Keratinocyte (primary cell): Measurements from ENCODE around the gene INPP5A. TPM values are rescaled to one million over a fixed set of nuclear protein-coding genes. Genes with fewer than 3 reads are reported as not detected.

Source experiments
- DNase-seq: peaks from one replicate; pipeline ENCODE4 v3.0.0-alpha.2; 2011; ENCODE audit warnings: low read depth, missing footprints, low spot score
- FAIRE-seq: peaks from 2 replicates; lab custom pipeline; 2011; peaks lifted over from hg19 to GRCh38; lab: Jason Lieb, UNC
- H2AFZ ChIP-seq: 2 replicates; pipeline ENCODE4 v1.6.0; 2012; ENCODE audit warnings: low read length, control low read depth, inconsistent platforms; ENCODE audit not compliant: control insufficient read depth
- H3K27ac ChIP-seq: 2 replicates; pipeline ENCODE4 v1.5.1; 2011; ENCODE audit warnings: low read length; ENCODE audit not compliant: control insufficient read depth, insufficient read depth
- H3K27me3 ChIP-seq: 3 replicates; pipeline ENCODE4 v1.6.0; 2011; ENCODE audit warnings: low read length; ENCODE audit not compliant: control insufficient read depth, insufficient read depth; ENCODE audit errors: extremely low read depth
- H3K36me3 ChIP-seq, 2 experiments: 2 replicates in 1 of 2; 3 replicates in 1 of 2; pipeline ENCODE4 v1.5.1; 2011; ENCODE audit warnings: low read length in 2 of 2, mild to moderate bottlenecking in 1 of 2; ENCODE audit not compliant: control insufficient read depth in 2 of 2, insufficient read depth in 2 of 2; ENCODE audit errors: extremely low read depth in 1 of 2
- H3K4me1 ChIP-seq: 3 replicates; pipeline ENCODE4 v1.5.1; 2011; ENCODE audit warnings: low read length; ENCODE audit not compliant: control insufficient read depth, insufficient read depth; ENCODE audit errors: extremely low read depth
- H3K4me2 ChIP-seq: 3 replicates; pipeline ENCODE4 v1.6.0; 2011; ENCODE audit warnings: low read depth, low read length; ENCODE audit not compliant: control insufficient read depth, insufficient read depth; ENCODE audit errors: extremely low read depth
- H3K4me3 ChIP-seq, 3 experiments: fragments of 200-600 bp in 1 of 3; sonication (generic) in 1 of 3; 2 replicates in 2 of 3; 3 replicates in 1 of 3; pipeline ENCODE4 v1.5.1; 2011 to 2016; ENCODE audit warnings: low read length in 3 of 3, mild to moderate bottlenecking in 3 of 3, control low read depth in 2 of 3, inconsistent platforms in 1 of 3, low read depth in 1 of 3, mixed read lengths in 1 of 3, mixed run types in 1 of 3, moderate library complexity in 1 of 3; ENCODE audit not compliant: control insufficient read depth in 2 of 3, insufficient read depth in 2 of 3; ENCODE audit errors: extremely low read depth in 1 of 3
- H3K79me2 ChIP-seq: 2 replicates; pipeline ENCODE4 v1.6.0; 2012; ENCODE audit warnings: low read length; ENCODE audit not compliant: control insufficient read depth, insufficient read depth
- H3K9ac ChIP-seq: 3 replicates; pipeline ENCODE4 v1.6.0; 2011; ENCODE audit warnings: low read length; ENCODE audit not compliant: control insufficient read depth, insufficient read depth; ENCODE audit errors: extremely low read depth
- H3K9me1 ChIP-seq: 3 replicates; pipeline ENCODE4 v1.6.0; 2011; ENCODE audit warnings: low read length; ENCODE audit not compliant: control insufficient read depth, insufficient read depth; ENCODE audit errors: extremely low read depth
- H3K9me3 ChIP-seq: 2 replicates; pipeline ENCODE4 v1.5.1; 2012; ENCODE audit warnings: low read depth, low read length; ENCODE audit not compliant: control insufficient read depth
- H4K20me1 ChIP-seq: 3 replicates; pipeline ENCODE4 v1.6.0; 2011; ENCODE audit warnings: low read length; ENCODE audit not compliant: control insufficient read depth, insufficient read depth; ENCODE audit errors: extremely low read depth
- EZH2 ChIP-seq: IDR thresholded peaks from one replicate; pipeline ENCODE4 v1.6.1; 2012; ENCODE audit warnings: inconsistent platforms, mild to moderate bottlenecking, low read length, moderate library complexity
- dilution Hi-C: fragments of 300-500 bp; cut with MboI; formaldehyde crosslinking; loops from one replicate; pipeline ENCODE4 v1.7.0; 2020; ENCODE audit warnings: low sequenced_read_pairs; ENCODE audit not compliant: extremely low pct_ligation_motif_present
- polyA plus RNA-seq, 5 experiments: library from polyadenylated mRNA; depleted of rRNA in 3 of 5; stranded (reverse) in 3 of 5; stranded (forward) in 1 of 5; unstranded in 1 of 5; fragments of >200 nt; gene quantifications; 1 replicate in 1 of 5; 2 replicates in 3 of 5; 3 replicates in 1 of 5; pipeline versions ENCODE4 v1.2.1 to v1.2.3, GENCODE V29; 2011 to 2012; ENCODE audit warnings: missing spikeins in 2 of 5, low read depth in 1 of 5, low replicate concordance in 1 of 5
- TF ChIP-seq, protein P1 (sequence below), 3 experiments: IDR thresholded peaks in 1 of 3; conservative IDR thresholded peaks in 1 of 3; optimal IDR thresholded peaks in 1 of 3; 2 replicates in 2 of 3; 3 replicates in 1 of 3; pipeline versions ENCODE3 to v1.5.1; 2011; ENCODE audit warnings: low read length in 3 of 3, mild to moderate bottlenecking in 3 of 3, moderate library complexity in 2 of 3, control low read depth in 1 of 3, inconsistent platforms in 1 of 3; ENCODE audit not compliant: insufficient read depth in 2 of 3; ENCODE audit errors: extremely low read depth in 1 of 3

Gene INPP5A
- polyA plus RNA-seq, 1 donor (not counting 4 experiments of a cell fraction or from before 2014, with no cell fraction given), result 11.2 TPM

DNA sequence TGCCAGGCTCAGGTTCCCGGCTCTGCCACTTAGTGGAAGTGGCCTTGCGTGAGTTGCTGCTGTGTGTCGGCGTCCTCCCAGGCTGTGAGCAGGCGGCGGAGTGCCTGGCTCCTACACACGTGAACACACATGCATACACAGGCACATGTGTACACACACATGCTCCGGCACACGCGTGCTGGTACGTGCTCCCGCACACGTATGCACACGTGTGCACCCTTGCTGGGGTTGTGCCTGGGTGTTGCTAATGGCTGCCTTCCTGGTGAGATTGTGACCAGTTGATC lies 107.6 kb downstream of the INPP5A start:
- no peaks in the 10 kb centered on the region for H3K9me1 ChIP-seq
- H3K27ac ChIP-seq, result no peak overlapping the region
- H3K4me2 ChIP-seq, result no peak overlapping the region
- no peak overlapping the region for H3K9ac ChIP-seq
- no peaks in the 10 kb centered on the region for H4K20me1 ChIP-seq
- H3K4me1 ChIP-seq, result peaks cover 4% of the 10 kb centered on the region
- H3K27me3 ChIP-seq, result no peaks in the 10 kb centered on the region
- no peak overlapping the region for H3K4me3 ChIP-seq
- dilution Hi-C loops, result no loop called here
- H2AFZ ChIP-seq, result no peak overlapping the region
- TF ChIP-seq, protein P1, sequence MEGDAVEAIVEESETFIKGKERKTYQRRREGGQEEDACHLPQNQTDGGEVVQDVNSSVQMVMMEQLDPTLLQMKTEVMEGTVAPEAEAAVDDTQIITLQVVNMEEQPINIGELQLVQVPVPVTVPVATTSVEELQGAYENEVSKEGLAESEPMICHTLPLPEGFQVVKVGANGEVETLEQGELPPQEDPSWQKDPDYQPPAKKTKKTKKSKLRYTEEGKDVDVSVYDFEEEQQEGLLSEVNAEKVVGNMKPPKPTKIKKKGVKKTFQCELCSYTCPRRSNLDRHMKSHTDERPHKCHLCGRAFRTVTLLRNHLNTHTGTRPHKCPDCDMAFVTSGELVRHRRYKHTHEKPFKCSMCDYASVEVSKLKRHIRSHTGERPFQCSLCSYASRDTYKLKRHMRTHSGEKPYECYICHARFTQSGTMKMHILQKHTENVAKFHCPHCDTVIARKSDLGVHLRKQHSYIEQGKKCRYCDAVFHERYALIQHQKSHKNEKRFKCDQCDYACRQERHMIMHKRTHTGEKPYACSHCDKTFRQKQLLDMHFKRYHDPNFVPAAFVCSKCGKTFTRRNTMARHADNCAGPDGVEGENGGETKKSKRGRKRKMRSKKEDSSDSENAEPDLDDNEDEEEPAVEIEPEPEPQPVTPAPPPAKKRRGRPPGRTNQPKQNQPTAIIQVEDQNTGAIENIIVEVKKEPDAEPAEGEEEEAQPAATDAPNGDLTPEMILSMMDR (optimal IDR thresholded peaks at IDR 0.05 in 1 of 3, IDR thresholded peaks at IDR 0.05 in 1 of 3, conservative IDR thresholded peaks at IDR 0.05 in 1 of 3; ENCODE audit: extremely low read depth in 1 of 3, insufficient read depth in 2 of 3, low read length in 3 of 3), result no peak
- no peak for TF ChIP-seq EZH2
- no peaks in the 10 kb centered on the region for H3K9me3 ChIP-seq
- FAIRE-seq (no peak), DNase-seq (no peak)
- H3K36me3 ChIP-seq, result no peaks in the 10 kb centered on the region
- no peaks in the 10 kb centered on the region for H3K79me2 ChIP-seq

DNA sequence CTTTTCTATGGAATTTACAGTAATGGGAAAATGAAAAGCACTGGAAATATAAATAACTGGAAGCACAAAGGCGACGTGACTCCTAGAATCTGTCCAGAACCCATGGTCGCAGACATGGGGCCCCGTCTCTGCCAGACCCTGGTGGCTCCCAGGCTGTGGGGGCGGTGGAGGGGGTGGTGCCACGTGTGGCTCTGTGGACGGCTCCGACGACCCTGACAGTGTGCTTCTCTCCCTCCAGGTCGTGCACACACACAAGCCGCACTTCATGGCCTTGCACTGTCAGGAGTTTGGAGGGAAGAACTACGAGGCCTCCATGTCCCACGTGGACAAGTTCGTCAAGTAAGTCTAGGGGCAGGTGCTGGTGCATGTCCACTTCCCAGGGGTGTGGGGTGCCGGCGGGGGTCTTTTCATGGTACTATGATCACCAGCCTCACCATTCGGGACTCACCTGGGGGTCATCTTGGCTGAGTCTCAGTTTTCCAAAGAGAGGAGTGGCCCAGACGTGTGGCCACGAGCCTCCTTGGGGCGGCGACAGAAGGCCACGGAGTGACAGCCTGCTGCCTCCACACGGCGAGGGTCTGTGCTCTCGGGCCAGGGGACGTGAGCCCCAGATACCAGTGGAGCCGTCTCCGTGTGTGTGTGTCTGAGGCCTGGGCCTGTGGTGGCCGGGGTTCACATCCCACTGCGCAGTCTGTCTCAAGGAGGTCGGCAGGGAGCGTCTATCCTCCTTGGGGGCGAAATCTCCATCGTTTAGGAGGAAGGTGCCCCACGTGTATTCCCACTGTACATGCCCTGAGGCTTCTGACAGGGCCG lies 108.2 kb downstream of the INPP5A start:
- no peaks in the 10 kb centered on the region for H3K36me3 ChIP-seq
- no peak for DNase-seq
- H3K27ac ChIP-seq, result no peak overlapping the region
- TF ChIP-seq EZH2, result no peak
- TF ChIP-seq, protein P1 (optimal IDR thresholded peaks at IDR 0.05 in 1 of 3, IDR thresholded peaks at IDR 0.05 in 1 of 3, conservative IDR thresholded peaks at IDR 0.05 in 1 of 3; ENCODE audit: extremely low read depth in 1 of 3, insufficient read depth in 2 of 3, low read length in 3 of 3), result no peak
- no peak overlapping the region for H3K4me2 ChIP-seq
- H3K4me3 ChIP-seq, result no peak overlapping the region
- no peaks in the 10 kb centered on the region for H3K27me3 ChIP-seq
- dilution Hi-C loops, result no loop called here
- no peak for FAIRE-seq
- no peaks in the 10 kb centered on the region for H4K20me1 ChIP-seq
- H3K4me1 ChIP-seq, result peaks cover 4% of the 10 kb centered on the region
- no peaks in the 10 kb centered on the region for H3K9me1 ChIP-seq
- no peaks in the 10 kb centered on the region for H3K79me2 ChIP-seq
- H2AFZ ChIP-seq, result no peak overlapping the region
- no peak overlapping the region for H3K9ac ChIP-seq
- no peaks in the 10 kb centered on the region for H3K9me3 ChIP-seq
